K562 (cell line): ENCODE measurements around the gene IL17RC. TPM values are rescaled to one million over a fixed set of nuclear protein-coding genes. Genes with fewer than 3 reads are reported as not detected.

ENCODE experiments used
- ARID3B ChIP-seq: fragments of 250-450 bp; sonication (Bioruptor Pico); IDR thresholded peaks from 2 replicates; pipeline ENCODE4 v1.4.0; 2020; ENCODE audit warnings: borderline replicate concordance
- BCOR ChIP-seq: fragments of 450-650 bp; IDR thresholded peaks from 2 replicates; pipeline ENCODE4 v1.6.1; 2016
- CBX5 ChIP-seq: IDR thresholded peaks from 2 replicates; pipeline ENCODE4 v1.6.1; 2014; ENCODE audit warnings: low read depth, borderline replicate concordance
- CC2D1A ChIP-seq: fragments of 450-650 bp; IDR thresholded peaks from 2 replicates; pipeline ENCODE4 v1.6.1; 2017; ENCODE audit warnings: mild to moderate bottlenecking
- CTBP1 ChIP-seq: fragments of 450-650 bp; IDR thresholded peaks from 2 replicates; pipeline ENCODE4 v1.6.1; 2016; ENCODE audit warnings: borderline replicate concordance
- ETV1 ChIP-seq: fragments of 450-650 bp; conservative IDR thresholded peaks from 2 replicates; pipeline ENCODE4 v1.6.1; 2016; ENCODE audit warnings: missing genetic modification characterization, control low read depth, low read depth, missing compliant biosample characterization
- FOXA1 ChIP-seq: fragments of 450-650 bp; IDR thresholded peaks from 2 replicates; pipeline ENCODE4 v1.6.1; 2016; ENCODE audit warnings: mild to moderate bottlenecking, borderline replicate concordance
- FOXK1 ChIP-seq: sonication (generic); formaldehyde crosslinking; IDR thresholded peaks from 2 replicates; pipeline ENCODE4 v1.8.0; 2022; ENCODE audit warnings: missing genetic modification reagents, mild to moderate bottlenecking, borderline replicate concordance
- FOXP1 ChIP-seq: sonication (generic); formaldehyde crosslinking; IDR thresholded peaks from 2 replicates; pipeline ENCODE4 v1.8.0; 2022; ENCODE audit warnings: mild to moderate bottlenecking, missing genetic modification reagents
- HMG20B ChIP-seq: fragments of 250-450 bp; sonication (Bioruptor Pico); IDR thresholded peaks from 2 replicates; pipeline ENCODE4 v1.5.0; 2021; ENCODE audit warnings: mild to moderate bottlenecking
- NR3C1 ChIP-seq: sonication (generic); formaldehyde crosslinking; IDR thresholded peaks from 2 replicates; pipeline ENCODE4 v1.8.1; 2022; ENCODE audit warnings: missing genetic modification reagents
- PCBP1 ChIP-seq: fragments of 200-400 bp; formaldehyde crosslinking; IDR thresholded peaks from 2 replicates; pipeline ENCODE4 v1.6.1; 2018; ENCODE audit warnings: mild to moderate bottlenecking, low read depth, low read length; ENCODE audit not compliant: poor library complexity, severe bottlenecking
- SREBF1 ChIP-seq: fragments of 150-350 bp; IDR thresholded peaks from 2 replicates; pipeline ENCODE4 v1.6.1; 2014; ENCODE audit warnings: antibody characterized with exemption, low read depth, low read length, borderline replicate concordance
- TEAD4 ChIP-seq, 2 experiments: sonication (generic) in 1 of 2; formaldehyde crosslinking in 1 of 2; IDR thresholded peaks; 2 replicates each; pipeline versions ENCODE4 v1.6.1 to v1.8.0; 2012 to 2022; ENCODE audit warnings: borderline replicate concordance in 1 of 2, inconsistent platforms in 1 of 2, low read length in 1 of 2, mild to moderate bottlenecking in 1 of 2, missing genetic modification reagents in 1 of 2
- XRCC4 ChIP-seq: IDR thresholded peaks from one replicate; pipeline ENCODE4 v1.6.1; 2011; ENCODE audit not compliant: insufficient read depth, insufficient read length; ENCODE audit errors: extremely low read depth
- ZBTB43 ChIP-seq: sonication (generic); formaldehyde crosslinking; IDR thresholded peaks from 2 replicates; pipeline ENCODE4 v1.8.0; 2023; ENCODE audit warnings: mild to moderate bottlenecking, missing genetic modification reagents
- ZBTB7A ChIP-seq: IDR thresholded peaks from 2 replicates; pipeline ENCODE4 v1.6.1; 2011; ENCODE audit warnings: low read depth, mild to moderate bottlenecking, low read length, moderate library complexity, borderline replicate concordance; ENCODE audit not compliant: control insufficient read depth
- ZNF133 ChIP-seq: fragments of 250-450 bp; sonication (Bioruptor Pico); IDR thresholded peaks from 2 replicates; pipeline ENCODE4 v1.4.0; 2020; ENCODE audit warnings: mild to moderate bottlenecking
- ZNF134 ChIP-seq: fragments of 250-450 bp; sonication (Bioruptor Pico); conservative IDR thresholded peaks from 2 replicates; pipeline ENCODE4 v1.4.0; 2020
- ZNF224 ChIP-seq: sonication (generic); formaldehyde crosslinking; IDR thresholded peaks from 2 replicates; pipeline ENCODE4 v1.8.0; 2022; ENCODE audit warnings: mild to moderate bottlenecking, missing genetic modification reagents
- ZNF316 ChIP-seq: fragments of 450-650 bp; IDR thresholded peaks from 2 replicates; pipeline ENCODE4 v1.6.1; 2016
- ZNF395 ChIP-seq: fragments of 200-800 bp; sonication (Bioruptor generic); IDR thresholded peaks from 2 replicates; pipeline ENCODE4 v1.6.1; 2017; ENCODE audit warnings: missing genetic modification characterization, missing compliant biosample characterization
- ZNF584 ChIP-seq: fragments of 200-800 bp; sonication (Bioruptor generic); IDR thresholded peaks from 2 replicates; pipeline ENCODE4 v1.6.1; 2016; ENCODE audit warnings: low read depth, mild to moderate bottlenecking, missing genetic modification characterization, missing compliant biosample characterization
- ZNF668 ChIP-seq: fragments of 250-450 bp; sonication (Bioruptor Pico); IDR thresholded peaks from 2 replicates; pipeline ENCODE4 v1.8.0; 2022; ENCODE audit warnings: mild to moderate bottlenecking, inconsistent platforms
- ZNF695 ChIP-seq: fragments of 450-650 bp; formaldehyde crosslinking; IDR thresholded peaks from 2 replicates; pipeline ENCODE4 v1.4.0; 2020; ENCODE audit warnings: mild to moderate bottlenecking, moderate library complexity
- polyA plus RNA-seq, 8 experiments: library from polyadenylated mRNA; depleted of rRNA in 4 of 8; stranded (reverse) in 5 of 8; unstranded in 3 of 8; fragments of >200 nt; fragmentation: Nextera tagmentation in 2 of 8; fragmentation: Illumina TruSeq in 1 of 8; extraction: Ambion mirVana in 2 of 8; extraction: Trizol in 1 of 8; gene quantifications; 2 replicates each; pipeline versions ENCODE4 v1.2.1 to v1.2.3, GENCODE V29; 2011 to 2014; ENCODE audit warnings: inconsistent platforms in 1 of 8, missing spikeins in 1 of 8
- total RNA-seq, 7 experiments: library from RNA; depleted of rRNA in 6 of 7; stranded (reverse); fragments of >200 nt in 6 of 7; fragmentation: Illumina TruSeq in 2 of 7; extraction: Trizol in 2 of 7; gene quantifications; 2 replicates each; pipeline versions ENCODE4 v1.2.1 to v1.2.3, GENCODE V29; 2011 to 2021; ENCODE audit warnings: low replicate concordance in 1 of 7

The IL17RC gene
- total and polyA plus RNA-seq, 9 of the 15 experiments (the other 6 are each of a cell fraction or from before 2014, with no cell fraction given): 0.15 to 11.4 (median 7.1) TPM; not detected in 1

GRCh38 chr3:9951962-9952805, 35.3 kb downstream of the IL17RC start, which contains the start of gene PRRT3 (continued):
- TF ChIP-seq ARID3B (CRISPR knock-in tag): no peak
- no peak for TF ChIP-seq FOXA1
- TF ChIP-seq ZNF695 (CRISPR knock-in tag): no peak
- TF ChIP-seq ZBTB7A: no peak
- peak; percentile 99 for TF ChIP-seq CTBP1
- TF ChIP-seq FOXK1 (CRISPR knock-in tag): no peak
- peak; percentile 100 for TF ChIP-seq BCOR
- TF ChIP-seq ZNF584 (CRISPR knock-in tag): no peak
- no peak for TF ChIP-seq ZNF316
- no peak for TF ChIP-seq ZNF224 (CRISPR knock-in tag)
- no peak for TF ChIP-seq ZNF668
- TF ChIP-seq FOXP1 (CRISPR knock-in tag): 0 out of 2 replicates have a peak, but pooled peaks have one; percentile 37
- no peak for TF ChIP-seq CBX5
- TF ChIP-seq TEAD4 (IDR thresholded peaks at IDR 0.05; ENCODE audit: low read length): no peak
- no peak for TF ChIP-seq TEAD4 (CRISPR knock-in tag; IDR thresholded peaks at IDR 0.05; ENCODE audit: borderline replicate concordance)
- no peak for TF ChIP-seq ZNF133 (CRISPR knock-in tag)
- 0 out of 2 replicates have a peak, but pooled peaks have one; percentile 37 for TF ChIP-seq ZBTB43 (CRISPR knock-in tag)
- TF ChIP-seq CC2D1A: no peak; the same call in 1 of the 2 replicates
- no peak for TF ChIP-seq SREBF1
- TF ChIP-seq NR3C1 (CRISPR knock-in tag): no peak
- TF ChIP-seq ZNF395 (CRISPR knock-in tag): no peak
- TF ChIP-seq XRCC4: no peak
- TF ChIP-seq PCBP1: peak; percentile 67
- no peak for TF ChIP-seq ZNF134 (CRISPR knock-in tag)
- no peak for TF ChIP-seq HMG20B (CRISPR knock-in tag)
- TF ChIP-seq ETV1: peak; percentile 58; the same call in 1 of the 2 replicates
